SK-N-SH (cell line): Measurements from ENCODE around the gene SLC35G2. TPM values are rescaled to one million over a fixed set of nuclear protein-coding genes. Genes with fewer than 3 reads are reported as not detected.

Experiments
- CTCF ChIA-PET: fragments of 300-600, 350-600 bp; formaldehyde crosslinking; extraction: SDS; loops from one replicate; lab custom pipeline; 2021; lab: Yijun Ruan, JAX
- POLR2A ChIA-PET: fragments of 350-600 bp; sonication (Branson Sonifier 250); formaldehyde crosslinking; extraction: SDS; loops from one replicate; lab custom pipeline; 2020; ENCODE audit warnings: antibody characterized with exemption, inconsistent platforms; lab: Yijun Ruan, JAX
- DNase-seq: peaks from one replicate; pipeline ENCODE4 v3.0.0; 2012
- H2AFZ ChIP-seq: fragments of 200-600 bp; sonication (generic); 2 replicates; pipeline ENCODE4 v1.8.1; 2016; ENCODE audit warnings: antibody characterized with exemption, mild to moderate bottlenecking, low read depth
- H3F3A ChIP-seq: fragments of 200-600 bp; sonication (generic); replicated peaks from 2 replicates; pipeline ENCODE3; 2016; ENCODE audit warnings: antibody characterized with exemption, mild to moderate bottlenecking; ENCODE audit not compliant: insufficient read depth
- H3K27ac ChIP-seq, 2 experiments: fragments of 200-500 bp in 1 of 2; fragments of 200-600 bp in 1 of 2; sonication (Bioruptor generic) in 1 of 2; sonication (generic), shearing (Covaris generic) in 1 of 2; 2 replicates each; pipeline versions ENCODE4 v1.5.1 to v1.6.1; 2014 to 2016; ENCODE audit warnings: low read depth in 2 of 2, inconsistent platforms in 1 of 2, low read length in 1 of 2, mild to moderate bottlenecking in 1 of 2, mixed read lengths in 1 of 2
- H3K27me3 ChIP-seq: fragments of 200-600 bp; sonication (generic), shearing (Covaris generic); 2 replicates; pipeline ENCODE4 v1.6.1; 2016; ENCODE audit warnings: mixed run types; ENCODE audit not compliant: insufficient read depth
- H3K36me3 ChIP-seq, 2 experiments: fragments of 200-500 bp in 1 of 2; fragments of 200-600 bp in 1 of 2; sonication (Bioruptor generic) in 1 of 2; sonication (generic) in 1 of 2; replicated peaks in 1 of 2; 2 replicates each; pipeline versions ENCODE3 to v1.5.1; 2014 to 2016; ENCODE audit warnings: low read length in 1 of 2, mild to moderate bottlenecking in 1 of 2; ENCODE audit not compliant: insufficient read depth in 2 of 2, control insufficient read depth in 1 of 2
- H3K4me1 ChIP-seq, 2 experiments: fragments of 200-500 bp in 1 of 2; fragments of 200-600 bp in 1 of 2; sonication (Bioruptor generic) in 1 of 2; sonication (generic), shearing (Covaris generic) in 1 of 2; 2 replicates each; pipeline versions ENCODE4 v1.5.1 to v1.6.1; 2014 to 2016; ENCODE audit warnings: low read depth in 1 of 2, low read length in 1 of 2, mixed run types in 1 of 2; ENCODE audit not compliant: insufficient read depth in 2 of 2, control insufficient read depth in 1 of 2
- H3K4me2 ChIP-seq: fragments of 200-600 bp; sonication (generic), shearing (Covaris generic); 2 replicates; pipeline ENCODE4 v1.6.1; 2017; ENCODE audit warnings: mixed run types
- H3K4me3 ChIP-seq, 2 experiments: fragments of 200-500 bp in 1 of 2; fragments of 200-600 bp in 1 of 2; sonication (Bioruptor generic) in 1 of 2; sonication (generic), shearing (Covaris generic) in 1 of 2; 2 replicates each; pipeline versions ENCODE4 v1.5.1 to v1.8.1; 2014 to 2016; ENCODE audit warnings: low read depth in 2 of 2, inconsistent platforms in 1 of 2, low read length in 1 of 2, mild to moderate bottlenecking in 1 of 2, mixed read lengths in 1 of 2, moderate library complexity in 1 of 2
- H3K79me2 ChIP-seq: fragments of 200-600 bp; sonication (generic); 2 replicates; pipeline ENCODE4 v1.8.1; 2017; ENCODE audit warnings: mild to moderate bottlenecking; ENCODE audit not compliant: insufficient read depth
- H3K9ac ChIP-seq: fragments of 200-600 bp; sonication (generic); 2 replicates; pipeline ENCODE4 v1.6.1; 2017; ENCODE audit warnings: mixed run types
- H3K9me2 ChIP-seq: fragments of 200-600 bp; sonication (generic); 2 replicates; pipeline ENCODE4 v1.6.1; 2017; ENCODE audit warnings: mixed run types
- H3K9me3 ChIP-seq: fragments of 200-600 bp; sonication (generic); 2 replicates; pipeline ENCODE4 v1.6.1; 2017; ENCODE audit warnings: mixed run types, mild to moderate bottlenecking, moderate library complexity
- H4K20me1 ChIP-seq: fragments of 200-600 bp; sonication (generic); 2 replicates; pipeline ENCODE4 v1.6.1; 2017; ENCODE audit warnings: mild to moderate bottlenecking, mixed run types; ENCODE audit not compliant: insufficient read depth
- CHD2 ChIP-seq: fragments of 150-350 bp; IDR thresholded peaks from 2 replicates; pipeline ENCODE4 v1.6.1; 2018; ENCODE audit warnings: low read length; ENCODE audit not compliant: partially characterized antibody
- ELF1 ChIP-seq: IDR thresholded peaks from 2 replicates; pipeline ENCODE4 v1.4.0; 2012
- EP300 ChIP-seq, 2 experiments: IDR thresholded peaks; 2 replicates each; pipeline versions ENCODE4 v1.4.0 to v1.6.1; 2012; ENCODE audit warnings: borderline replicate concordance in 1 of 2, low read depth in 1 of 2, low read length in 1 of 2
- EZH2phosphoT487 ChIP-seq: fragments of 200-600 bp; sonication (generic); IDR thresholded peaks from 2 replicates; pipeline ENCODE4 v1.6.1; 2017; ENCODE audit warnings: low read depth, mixed run types, mild to moderate bottlenecking, antibody characterized with exemption, moderate library complexity, borderline replicate concordance
- FOSL2 ChIP-seq: IDR thresholded peaks from 2 replicates; pipeline ENCODE4 v1.4.0; 2012; ENCODE audit warnings: low read depth, mild to moderate bottlenecking, moderate library complexity, borderline replicate concordance
- FOXJ3 ChIP-seq: sonication (generic); formaldehyde crosslinking; IDR thresholded peaks from 2 replicates; pipeline ENCODE4 v1.5.1; 2020; ENCODE audit warnings: mild to moderate bottlenecking, missing genetic modification reagents
- FOXM1 ChIP-seq: IDR thresholded peaks from 2 replicates; pipeline ENCODE4 v1.4.0; 2012; ENCODE audit warnings: low read depth, mild to moderate bottlenecking
- GABPA ChIP-seq: IDR thresholded peaks from 2 replicates; pipeline ENCODE4 v1.4.0; 2012; ENCODE audit warnings: low read depth, mild to moderate bottlenecking
- JUND ChIP-seq: IDR thresholded peaks from 2 replicates; pipeline ENCODE4 v1.4.0; 2012
- POLR2AphosphoS5 ChIP-seq: IDR thresholded peaks from 2 replicates; pipeline ENCODE4 v1.6.1; 2012; ENCODE audit warnings: low read depth, low read length
- RXRA ChIP-seq: IDR thresholded peaks from 2 replicates; pipeline ENCODE4 v1.4.0; 2012; ENCODE audit warnings: low read depth, mild to moderate bottlenecking, borderline replicate concordance
- SIN3A ChIP-seq: IDR thresholded peaks from 2 replicates; pipeline ENCODE4 v1.6.1; 2012; ENCODE audit warnings: low read depth, mild to moderate bottlenecking, low read length, moderate library complexity, borderline replicate concordance
- TAF1 ChIP-seq: IDR thresholded peaks from 2 replicates; pipeline ENCODE4 v1.6.1; 2012; ENCODE audit warnings: low read depth, mild to moderate bottlenecking, low read length, moderate library complexity, borderline replicate concordance
- USF1 ChIP-seq: IDR thresholded peaks from 2 replicates; pipeline ENCODE4 v1.4.0; 2012; ENCODE audit warnings: low read depth, borderline replicate concordance
- USF2 ChIP-seq: fragments of 150-350 bp; IDR thresholded peaks from 2 replicates; pipeline ENCODE4 v1.6.1; 2017; ENCODE audit warnings: antibody characterized with exemption, low read length, low read depth, borderline replicate concordance
- YY1 ChIP-seq: IDR thresholded peaks from 2 replicates; pipeline ENCODE4 v1.4.0; 2012; ENCODE audit warnings: low read depth, mild to moderate bottlenecking
- WGBS: methylation state at CpG from one replicate; pipeline ENCODE4 v1.1.6; 2017; ENCODE audit warnings: low lambda C conversion rate; 5-methylcytosine and 5-hydroxymethylcytosine counted together
- polyA plus RNA-seq, 3 experiments: library from polyadenylated mRNA; depleted of rRNA; stranded (reverse); fragments of >200 nt; gene quantifications; 2 replicates each; pipeline ENCODE4 v1.2.3, GENCODE V29; 2012
- TF ChIP-seq, protein P1 (sequence below): IDR thresholded peaks from 2 replicates; pipeline ENCODE4 v1.6.1; 2012; ENCODE audit warnings: mild to moderate bottlenecking, low read depth, low read length, moderate library complexity
- TF ChIP-seq, protein P2 (sequence below): IDR thresholded peaks from 2 replicates; pipeline ENCODE4 v1.4.0; 2012; ENCODE audit warnings: low read depth
- TF ChIP-seq, protein P3 (sequence below): IDR thresholded peaks from 2 replicates; pipeline ENCODE4; 2012

SLC35G2 gene
- polyA plus RNA-seq, 1 of the 3 experiments (the other 2 are of a cell fraction): 9.7 TPM

GRCh38 chr3:136852180-136852579, 33.3 kb downstream of the SLC35G2 start:
- TF ChIP-seq TAF1 (no peak), POLR2AphosphoS5 (no peak), ELF1 (no peak), FOXM1 (no peak), JUND (no peak), RXRA (no peak), CHD2 (no peak), FOSL2 (no peak), EZH2phosphoT487 (no peak)
- TF ChIP-seq, protein P1, sequence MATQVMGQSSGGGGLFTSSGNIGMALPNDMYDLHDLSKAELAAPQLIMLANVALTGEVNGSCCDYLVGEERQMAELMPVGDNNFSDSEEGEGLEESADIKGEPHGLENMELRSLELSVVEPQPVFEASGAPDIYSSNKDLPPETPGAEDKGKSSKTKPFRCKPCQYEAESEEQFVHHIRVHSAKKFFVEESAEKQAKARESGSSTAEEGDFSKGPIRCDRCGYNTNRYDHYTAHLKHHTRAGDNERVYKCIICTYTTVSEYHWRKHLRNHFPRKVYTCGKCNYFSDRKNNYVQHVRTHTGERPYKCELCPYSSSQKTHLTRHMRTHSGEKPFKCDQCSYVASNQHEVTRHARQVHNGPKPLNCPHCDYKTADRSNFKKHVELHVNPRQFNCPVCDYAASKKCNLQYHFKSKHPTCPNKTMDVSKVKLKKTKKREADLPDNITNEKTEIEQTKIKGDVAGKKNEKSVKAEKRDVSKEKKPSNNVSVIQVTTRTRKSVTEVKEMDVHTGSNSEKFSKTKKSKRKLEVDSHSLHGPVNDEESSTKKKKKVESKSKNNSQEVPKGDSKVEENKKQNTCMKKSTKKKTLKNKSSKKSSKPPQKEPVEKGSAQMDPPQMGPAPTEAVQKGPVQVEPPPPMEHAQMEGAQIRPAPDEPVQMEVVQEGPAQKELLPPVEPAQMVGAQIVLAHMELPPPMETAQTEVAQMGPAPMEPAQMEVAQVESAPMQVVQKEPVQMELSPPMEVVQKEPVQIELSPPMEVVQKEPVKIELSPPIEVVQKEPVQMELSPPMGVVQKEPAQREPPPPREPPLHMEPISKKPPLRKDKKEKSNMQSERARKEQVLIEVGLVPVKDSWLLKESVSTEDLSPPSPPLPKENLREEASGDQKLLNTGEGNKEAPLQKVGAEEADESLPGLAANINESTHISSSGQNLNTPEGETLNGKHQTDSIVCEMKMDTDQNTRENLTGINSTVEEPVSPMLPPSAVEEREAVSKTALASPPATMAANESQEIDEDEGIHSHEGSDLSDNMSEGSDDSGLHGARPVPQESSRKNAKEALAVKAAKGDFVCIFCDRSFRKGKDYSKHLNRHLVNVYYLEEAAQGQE: no peak
- TF ChIP-seq, protein P2, sequence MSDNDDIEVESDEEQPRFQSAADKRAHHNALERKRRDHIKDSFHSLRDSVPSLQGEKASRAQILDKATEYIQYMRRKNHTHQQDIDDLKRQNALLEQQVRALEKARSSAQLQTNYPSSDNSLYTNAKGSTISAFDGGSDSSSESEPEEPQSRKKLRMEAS: no peak
- peaks cover 4% of the 10 kb centered on the region for H3F3A ChIP-seq
- H3K9ac ChIP-seq: no peak overlapping the region
- ChIA-PET CTCF (interaction anchor here (1.3 kb wide), 1 partner anchor 10 kb away, joined by 4 read pairs; the partner anchor contains the start of gene NCK1), POLR2A (no interaction called here)
- no peak for DNase-seq
- H3K27me3 ChIP-seq: no peaks in the 10 kb centered on the region
- no peak overlapping the region for H2AFZ ChIP-seq
- H3K9me2 ChIP-seq: no peaks in the 10 kb centered on the region
- H3K36me3 ChIP-seq: peaks cover 20 to 22% of the 10 kb centered on the region in 2 experiments
- no peaks in the 10 kb centered on the region for H4K20me1 ChIP-seq
- H3K4me2 ChIP-seq: no peak overlapping the region
- H3K4me1 ChIP-seq: no peaks in the 10 kb centered on the region; a peak in 2 of 4 replicates
- H3K27ac ChIP-seq: no peak overlapping the region; a peak in 1 of 4 replicates
- peaks cover 54% of the 10 kb centered on the region for H3K79me2 ChIP-seq
- H3K9me3 ChIP-seq: no peaks in the 10 kb centered on the region
- over 99% methylated on average over 4 of the region's 4 CpGs for WGBS
- H3K4me3 ChIP-seq: no peak overlapping the region

- Histone ChIP-seq H3K9me3 (no peaks in the 10 kb centered on the region), H3F3A (peaks cover 4% of the 10 kb centered on the region), H3K9me2 (no peaks in the 10 kb centered on the region), H3K4me2 (no peak overlapping the region), H3K27ac (no peak overlapping the region), H3K27me3 (no peaks in the 10 kb centered on the region), H3K9ac (no peak overlapping the region), H3K4me1 (peaks cover 0 to 5% of the 10 kb centered on the region in 2 experiments; a peak in 3 of 4 replicates), H2AFZ (no peak overlapping the region), H3K4me3 (no peak overlapping the region), H4K20me1 (no peaks in the 10 kb centered on the region), H3K79me2 (peaks cover 57% of the 10 kb centered on the region), H3K36me3 (peaks cover 20 to 22% of the 10 kb centered on the region in 2 experiments)
- CTCF ChIA-PET: interaction anchor here (1.5 kb wide), 1 partner anchor 16 kb away, joined by 3 read pairs; no protein-coding TSS in a partner anchor
- no peak for DNase-seq
- POLR2A ChIA-PET: no interaction called here
- no peak for TF ChIP-seq SIN3A
- no peak for TF ChIP-seq YY1
- TF ChIP-seq USF1: no peak
- TF ChIP-seq GABPA: no peak
- TF ChIP-seq EZH2phosphoT487: no peak
- TF ChIP-seq, protein P2: no peak
- no peak for TF ChIP-seq ELF1
- TF ChIP-seq FOXJ3 (CRISPR knock-in tag): no peak
- TF ChIP-seq EP300 (IDR thresholded peaks at IDR 0.05; ENCODE audit: borderline replicate concordance in 1 of 2, low read depth in 1 of 2, low read length in 1 of 2): no peak
- TF ChIP-seq CHD2: no peak
- TF ChIP-seq, protein P3, sequence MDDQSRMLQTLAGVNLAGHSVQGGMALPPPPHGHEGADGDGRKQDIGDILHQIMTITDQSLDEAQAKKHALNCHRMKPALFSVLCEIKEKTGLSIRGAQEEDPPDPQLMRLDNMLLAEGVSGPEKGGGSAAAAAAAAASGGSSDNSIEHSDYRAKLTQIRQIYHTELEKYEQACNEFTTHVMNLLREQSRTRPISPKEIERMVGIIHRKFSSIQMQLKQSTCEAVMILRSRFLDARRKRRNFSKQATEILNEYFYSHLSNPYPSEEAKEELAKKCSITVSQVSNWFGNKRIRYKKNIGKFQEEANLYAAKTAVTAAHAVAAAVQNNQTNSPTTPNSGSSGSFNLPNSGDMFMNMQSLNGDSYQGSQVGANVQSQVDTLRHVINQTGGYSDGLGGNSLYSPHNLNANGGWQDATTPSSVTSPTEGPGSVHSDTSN: no peak
- no peak for TF ChIP-seq USF2
These were observed 37.7 kb downstream of the SLC35G2 start for GRCh38 chr3:136856665-136857064.
